NCI-H526 (cell line): ENCODE results near the gene SPATS2L.

Experiments
- DNase-seq, 2 experiments: peaks; one replicate each; lab custom pipeline; 2025; lab: John Stamatoyannopoulos, UW

SPATS2L gene

DNA sequence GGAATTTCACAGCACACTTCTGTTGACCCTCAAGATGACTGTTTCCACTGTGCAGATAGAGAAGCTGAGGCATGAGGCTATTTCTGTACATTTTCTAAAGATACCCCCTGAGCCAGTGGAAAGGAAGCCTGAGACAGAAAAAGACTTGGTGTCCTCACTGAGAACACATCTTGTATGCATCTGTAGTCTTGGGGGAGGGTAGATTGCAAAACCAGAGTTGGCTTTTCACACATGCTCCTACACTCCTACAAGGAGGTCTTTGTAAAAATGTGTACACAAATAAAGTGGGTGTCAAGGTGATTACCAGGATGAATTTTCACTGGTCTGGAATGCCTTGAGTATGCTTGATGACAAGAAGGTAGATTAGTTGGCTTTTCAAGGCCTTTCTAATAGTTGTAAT lies 105.3 kb downstream of the SPATS2L start:
- no peak for DNase-seq

- no peak for DNase-seq
These were observed 107.9 kb downstream of the SPATS2L start for GRCh38 chr2:200414367-200414766.

GRCh38 chr2:200415455-200415854 lies 109.0 kb downstream of the SPATS2L start:
- DNase-seq, result no peak

DNA sequence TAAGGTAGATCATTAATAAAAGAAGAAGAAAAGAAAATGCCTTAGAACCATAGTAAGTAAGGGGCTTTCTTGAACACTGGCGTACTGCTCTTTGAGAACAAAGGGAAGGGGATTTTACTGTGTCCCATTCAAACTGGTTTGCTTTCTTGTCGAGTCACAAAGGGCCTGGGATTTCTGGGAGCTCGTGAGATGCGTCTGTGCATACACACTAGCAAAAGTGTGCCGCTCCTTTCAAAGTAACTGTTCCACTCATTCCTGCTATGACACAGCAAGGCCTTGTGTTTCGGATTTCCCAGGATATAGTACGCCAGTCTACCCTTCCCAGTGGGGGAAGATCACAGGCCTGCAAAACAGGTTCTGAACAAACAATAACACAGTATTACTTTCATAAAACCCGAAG lies 110.4 kb downstream of the SPATS2L start:
- DNase-seq, result no peak

GRCh38 chr2:200417366-200417765 lies 110.9 kb downstream of the SPATS2L start:
- no peak for DNase-seq

DNA sequence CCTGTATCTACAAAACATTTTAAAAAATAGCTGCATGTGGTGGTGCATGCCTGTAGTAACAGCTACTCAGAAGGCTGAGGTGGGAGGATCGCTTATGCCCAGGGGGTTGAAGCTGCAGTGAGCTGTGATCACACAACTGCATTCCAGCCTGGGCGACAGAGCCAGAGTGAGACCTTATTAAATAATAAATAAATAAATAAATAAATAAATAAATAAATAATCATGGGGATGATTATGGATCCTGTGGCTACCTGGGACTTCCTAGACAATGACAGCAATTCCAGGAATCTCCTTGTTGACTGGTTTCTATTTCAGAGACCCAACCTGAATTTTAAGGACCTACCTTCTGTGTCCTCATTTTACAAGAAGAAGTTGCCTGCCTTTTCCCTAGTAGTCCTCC lies 111.9 kb downstream of the SPATS2L start:
- no peak for DNase-seq

GRCh38 chr2:200419325-200419724 lies 112.8 kb downstream of the SPATS2L start:
- DNase-seq, result no peak

- no peak for DNase-seq
These were observed 114.8 kb downstream of the SPATS2L start for GRCh38 chr2:200421270-200421669.

DNA sequence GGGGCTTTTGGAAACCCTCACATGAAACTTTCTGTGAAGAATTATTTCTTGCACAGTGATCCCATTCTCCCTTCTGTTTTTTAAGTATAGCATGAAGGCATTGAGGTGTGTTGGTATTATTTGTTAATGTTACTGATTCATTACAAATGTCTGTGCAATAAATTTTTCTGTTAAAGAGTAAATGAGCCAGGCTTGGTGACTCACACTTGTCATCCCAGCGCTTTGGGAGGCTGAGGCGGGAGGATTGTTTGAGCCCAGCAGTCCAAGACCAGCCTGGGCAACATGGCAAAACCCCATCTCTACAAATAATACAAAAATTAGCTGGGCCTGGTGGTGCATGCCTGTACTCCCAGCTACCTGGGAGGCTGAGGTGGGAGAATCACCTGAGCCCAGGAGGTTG lies 115.6 kb downstream of the SPATS2L start:
- DNase-seq, result no peak

DNA sequence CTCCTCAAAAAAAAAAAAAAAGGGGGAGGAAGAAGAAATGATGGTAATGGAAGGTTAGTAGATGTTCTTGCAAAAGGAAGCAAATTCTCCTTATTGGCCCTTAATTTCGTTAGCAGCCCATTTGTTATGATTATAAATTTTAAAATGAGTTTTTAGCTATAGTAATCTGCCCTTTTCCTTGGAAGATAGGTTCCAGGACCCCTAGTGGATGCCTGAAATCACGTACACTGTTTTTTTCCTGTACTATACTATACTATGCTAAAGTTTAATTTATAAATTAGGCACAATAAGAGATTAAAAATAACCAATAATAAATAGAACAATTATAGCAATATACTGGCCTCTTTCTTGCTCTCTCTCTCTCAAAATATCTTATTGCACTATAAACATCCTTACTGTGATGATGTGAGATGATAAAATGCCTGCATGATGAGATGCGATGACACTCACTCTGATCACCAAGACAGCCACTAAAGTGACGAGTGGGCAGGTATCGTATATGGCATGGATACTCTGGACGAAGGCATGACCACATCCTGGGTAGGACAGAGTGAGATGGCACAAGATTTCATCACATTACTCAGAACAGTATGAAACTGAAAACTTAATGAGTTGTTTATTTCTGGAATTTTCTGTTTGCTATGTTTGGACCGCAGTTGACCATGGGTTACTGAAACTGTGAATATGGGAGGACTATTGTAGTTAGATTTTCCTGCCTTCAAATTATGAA lies 116.2 kb downstream of the SPATS2L start:
- no peak for DNase-seq

GRCh38 chr2:200423541-200423940 lies 117.0 kb downstream of the SPATS2L start:
- DNase-seq, result no peak

GRCh38 chr2:200425026-200425821 lies 118.7 kb downstream of the SPATS2L start:
- DNase-seq, result no peak

DNA sequence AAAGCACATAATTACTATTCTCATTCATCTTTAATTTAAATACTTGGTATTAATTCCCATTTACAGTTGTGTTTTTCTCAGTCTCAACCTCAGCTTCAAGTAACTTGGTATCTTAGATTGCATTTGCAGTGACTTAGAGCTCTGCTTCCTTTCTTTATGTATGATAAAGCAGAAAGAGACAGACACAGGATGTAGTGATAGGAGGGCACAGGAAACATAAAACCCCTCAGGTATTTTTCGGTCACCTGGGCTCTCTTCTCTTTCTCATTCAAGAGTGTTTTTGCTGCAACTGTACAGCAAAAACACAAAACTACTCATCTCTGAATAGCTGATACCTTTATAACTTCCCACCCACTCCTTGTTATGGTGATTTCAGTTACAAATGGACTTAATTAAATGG lies 120.3 kb downstream of the SPATS2L start:
- no peak for DNase-seq

DNA sequence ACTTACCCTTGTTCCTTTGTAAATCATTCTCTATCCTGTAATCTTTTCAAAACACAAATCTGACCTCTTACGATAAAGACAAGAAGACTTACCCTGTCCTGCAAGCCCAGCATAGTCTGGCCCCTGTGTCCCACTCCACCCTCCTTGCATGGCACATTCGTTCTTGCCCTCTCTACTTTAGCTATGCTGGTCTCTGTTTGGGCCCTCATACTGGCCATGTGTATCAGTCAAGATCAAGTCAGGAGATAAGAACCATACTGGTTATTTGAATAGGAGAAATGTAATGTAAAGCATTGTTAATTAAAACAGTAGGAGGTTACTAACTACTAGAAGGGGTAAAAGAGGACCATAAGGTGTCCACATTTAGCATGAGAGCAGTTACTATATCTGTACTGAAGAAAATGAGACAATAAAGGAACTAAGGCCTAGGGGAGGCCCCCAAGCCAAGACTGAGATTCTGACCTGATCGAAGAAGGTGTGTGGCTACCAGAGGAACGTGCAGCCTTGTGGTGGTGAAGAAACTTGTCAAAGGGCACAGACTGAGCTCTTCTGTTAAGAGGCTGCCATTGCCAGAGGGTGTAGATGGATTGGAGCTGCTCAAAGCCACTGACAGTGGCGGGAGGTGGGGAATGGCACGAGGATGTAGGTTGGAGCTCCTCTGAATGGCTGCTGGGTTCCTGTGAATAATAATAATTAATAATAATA lies 122.6 kb downstream of the SPATS2L start:
- DNase-seq, result no peak

DNA sequence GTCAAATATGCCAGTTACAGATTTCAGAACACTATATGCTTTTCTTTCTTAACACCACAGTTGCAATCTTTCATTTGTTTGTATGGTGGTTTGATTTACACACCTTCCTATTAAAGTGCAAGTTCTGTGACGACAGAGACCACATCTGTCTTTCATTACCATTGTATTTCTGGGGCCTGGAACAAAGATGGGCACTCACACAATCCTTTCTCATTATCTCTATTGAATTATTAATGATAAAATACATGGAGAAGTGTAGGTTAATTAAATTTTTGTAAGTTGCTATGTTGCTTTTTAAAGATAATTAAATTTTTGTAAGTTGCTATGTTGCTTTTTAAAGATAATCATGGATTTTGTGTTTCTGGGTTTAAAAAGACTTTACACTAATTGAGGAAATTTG lies 123.5 kb downstream of the SPATS2L start:
- DNase-seq, result no peak

DNA sequence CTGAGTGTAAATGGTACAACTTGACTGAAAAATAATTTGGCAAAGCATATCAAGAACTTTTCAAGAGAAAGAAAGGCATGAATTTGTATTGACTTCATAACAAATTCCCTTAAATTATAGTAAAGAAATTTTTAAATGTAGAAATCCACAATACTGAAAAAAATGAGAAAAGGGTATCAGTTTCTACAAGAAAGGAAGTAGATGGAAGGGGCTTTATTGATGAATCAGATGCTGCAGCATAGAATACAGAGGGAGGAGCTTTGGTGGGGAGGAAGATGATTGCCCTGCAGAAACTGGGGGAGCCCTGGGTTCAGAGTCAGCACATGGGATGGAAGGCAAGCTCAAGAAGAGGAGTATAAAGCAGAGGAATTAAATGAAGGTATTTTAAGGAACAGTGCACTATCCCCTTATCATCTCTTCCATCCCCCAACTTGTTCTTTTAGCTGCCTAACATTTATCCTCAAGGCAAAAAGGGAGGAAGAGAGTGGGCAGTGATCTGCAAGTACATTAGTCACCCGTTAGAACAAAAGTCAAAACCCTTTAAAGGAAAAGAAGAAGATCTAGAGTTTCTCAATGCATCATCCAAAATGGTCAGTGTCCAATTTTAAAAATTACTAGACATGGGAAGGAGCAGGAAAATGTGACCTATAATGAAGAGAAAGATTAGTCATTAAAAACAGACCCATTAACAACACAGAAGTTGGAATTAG lies 125.7 kb downstream of the SPATS2L start:
- no peak for DNase-seq

DNA sequence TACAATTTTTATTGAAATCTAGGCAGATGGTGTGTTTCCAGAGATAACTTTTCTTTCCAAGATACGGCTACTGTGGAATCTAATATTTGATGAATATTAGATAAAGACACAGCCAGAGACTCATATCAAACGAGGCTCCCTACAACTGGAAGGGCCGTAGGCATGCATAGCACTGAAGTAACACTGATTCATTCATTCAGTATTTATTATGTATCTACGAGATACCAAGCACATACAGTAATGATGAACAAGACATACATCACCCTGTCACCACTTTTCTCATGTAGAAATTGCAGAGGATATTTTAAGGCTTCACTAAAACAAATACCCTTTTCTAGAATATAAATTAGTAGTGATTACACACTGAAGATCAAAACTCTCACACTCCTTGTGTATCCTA lies 128.9 kb downstream of the SPATS2L start:
- DNase-seq, result no peak

DNA sequence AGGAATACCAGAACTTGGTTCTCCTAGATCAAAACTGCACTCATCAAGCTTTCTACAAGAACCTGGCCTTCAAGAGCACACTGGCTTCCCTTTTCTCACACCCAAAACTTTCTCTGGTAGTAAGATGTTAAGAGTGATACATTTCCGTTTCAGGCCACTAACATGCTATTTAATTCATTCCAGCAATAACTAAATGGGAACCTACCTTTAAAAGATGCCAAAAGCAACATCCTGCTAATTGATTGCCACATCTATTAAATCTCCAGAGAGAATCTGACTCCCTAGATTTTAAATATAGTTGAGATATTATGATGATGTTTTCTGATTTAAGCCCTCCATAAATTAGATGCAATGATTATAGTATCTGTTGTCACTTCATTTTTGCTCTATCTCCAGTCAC lies 131.8 kb downstream of the SPATS2L start:
- no peak for DNase-seq

GRCh38 chr2:200438846-200439245 lies 132.4 kb downstream of the SPATS2L start:
- no peak for DNase-seq

- no peak for DNase-seq
These were observed 133.5 kb downstream of the SPATS2L start for GRCh38 chr2:200439981-200440380.

- no peak for DNase-seq
These were observed 136.0 kb downstream of the SPATS2L start for GRCh38 chr2:200442471-200442870.

DNA sequence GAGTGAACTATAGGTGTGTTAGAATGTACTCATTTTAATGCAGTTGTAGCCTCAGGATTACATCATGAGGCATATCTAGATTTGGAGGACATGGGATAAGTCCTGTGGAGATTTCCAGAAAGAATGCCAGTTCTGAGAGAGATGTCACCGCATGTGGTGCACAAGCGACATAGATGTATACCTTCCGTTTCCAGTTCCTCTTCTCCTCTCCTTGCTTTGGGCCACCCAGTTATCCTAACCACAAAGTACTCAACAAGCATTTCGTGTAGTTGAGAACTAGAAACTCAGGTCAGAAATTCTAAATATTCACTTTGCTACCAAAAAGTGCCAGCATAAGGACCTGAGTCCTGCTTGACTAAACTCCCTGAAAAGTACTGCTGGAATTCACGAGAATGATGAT lies 136.9 kb downstream of the SPATS2L start:
- no peak for DNase-seq
